GM10266 (cell line): ENCODE results near the gene EVI5L.
"Not testable (repeated sequence)": the region's sequence is repeated elsewhere in the genome, so short reads cannot be mapped to it uniquely, and the experiment has no call there.

Source experiments
- DNase-seq: peaks from one replicate; pipeline ENCODE4 v3.0.0; 2012; ENCODE audit errors: extremely low spot score
- CTCF ChIP-seq: IDR thresholded peaks from 2 replicates; pipeline ENCODE4 v1.5.1; 2012; ENCODE audit warnings: mild to moderate bottlenecking, low read depth; ENCODE audit not compliant: control insufficient read depth, insufficient read depth; ENCODE audit errors: missing control alignments

EVI5L gene

GRCh38 chr19:7799640-7800355, 30.2 kb upstream of the EVI5L start:
- peak; percentile 41 for TF ChIP-seq CTCF
- no peak for DNase-seq

GRCh38 chr19:7801020-7801570, 28.9 kb upstream of the EVI5L start:
- TF ChIP-seq CTCF, result no peak
- DNase-seq, result no peak

GRCh38 chr19:7806234-7806633, 23.8 kb upstream of the EVI5L start:
- no peak for TF ChIP-seq CTCF
- no peak for DNase-seq

- no peak for DNase-seq
- no peak for TF ChIP-seq CTCF
These were observed 23.1 kb upstream of the EVI5L start for GRCh38 chr19:7806876-7807275.

GRCh38 chr19:7808108-7808507, 21.9 kb upstream of the EVI5L start:
- TF ChIP-seq CTCF, result no peak
- DNase-seq, result no peak

GRCh38 chr19:7811989-7812388, 18.0 kb upstream of the EVI5L start:
- no peak for TF ChIP-seq CTCF
- DNase-seq, result no peak

GRCh38 chr19:7815325-7815724, 14.7 kb upstream of the EVI5L start:
- TF ChIP-seq CTCF, result no peak
- no peak for DNase-seq

- DNase-seq, result not testable (repeated sequence)
These were observed 14.0 kb upstream of the EVI5L start for GRCh38 chr19:7816040-7816439.
